SJCRH30 (cell line): ENCODE measurements around the gene A2M. TPM values are rescaled to one million over a fixed set of nuclear protein-coding genes. Genes with fewer than 3 reads are reported as not detected.
"Not testable (repeated sequence)": the region's sequence is repeated elsewhere in the genome, so short reads cannot be mapped to it uniquely, and the experiment has no call there.

Experiments
- DNase-seq, 2 experiments: peaks; one replicate each; pipeline ENCODE4 v3.0.0-alpha.2; 2015 to 2020
- H3K27ac ChIP-seq: fragments of 250-450 bp; sonication (Bioruptor Pico); 2 replicates; pipeline ENCODE4 v1.5.1; 2020; ENCODE audit warnings: mild to moderate bottlenecking, moderate library complexity
- H3K27me3 ChIP-seq: fragments of 250-450 bp; sonication (Bioruptor Pico); 2 replicates; pipeline ENCODE4 v1.5.1; 2020; ENCODE audit warnings: mild to moderate bottlenecking, moderate library complexity
- H3K36me3 ChIP-seq: fragments of 250-450 bp; sonication (Bioruptor Pico); 2 replicates; pipeline ENCODE4 v1.5.1; 2020; ENCODE audit warnings: mild to moderate bottlenecking, moderate library complexity
- H3K4me1 ChIP-seq: fragments of 250-450 bp; sonication (Bioruptor Pico); 2 replicates; pipeline ENCODE4 v1.5.1; 2020; ENCODE audit warnings: mild to moderate bottlenecking, moderate library complexity
- H3K4me3 ChIP-seq: fragments of 250-450 bp; sonication (Bioruptor Pico); 2 replicates; pipeline ENCODE4 v1.5.1; 2020; ENCODE audit warnings: mild to moderate bottlenecking, moderate library complexity
- H3K9me3 ChIP-seq: fragments of 250-450 bp; sonication (Bioruptor Pico); replicated peaks from 2 replicates; pipeline ENCODE4 v1.5.1; 2020; ENCODE audit warnings: mild to moderate bottlenecking, moderate library complexity
- total RNA-seq: library from RNA; depleted of rRNA; stranded (reverse); fragments of >200 nt; shearing (Covaris generic); gene quantifications from 2 replicates; pipeline ENCODE4 v1.2.3, GENCODE V29; 2014; rRNA removed

Gene A2M
- 0.33 and 0.87 TPM in 2 replicates for total RNA-seq

GRCh38 chr12:9115731-9116559, at the start of gene A2M:
Gene A2M, minus strand, starts transcription at chr12:9115919. Its CDS starts 70 bp downstream, at chr12:9115849.
- Histone ChIP-seq H3K36me3 (no peaks in the 10 kb centered on the region), H3K9me3 (no peaks in the 10 kb centered on the region), H3K4me3 (no peak within 1 kb of the TSS), H3K4me1 (no peaks in the 10 kb centered on the region), H3K27me3 (no peaks in the 10 kb centered on the region), H3K27ac (no peak within 1 kb of the TSS)
- DNase-seq = peak in 1 of 2 experiments; percentile 15

GRCh38 chr12:9163392-9163791, 47.7 kb upstream of the A2M start:
- Histone ChIP-seq H3K9me3 (no peaks in the 10 kb centered on the region), H3K4me3 (no peak overlapping the region), H3K36me3 (no peaks in the 10 kb centered on the region), H3K4me1 (no peaks in the 10 kb centered on the region), H3K27me3 (0 out of 2 replicates have a peak, but pooled peaks cover 5% of the 10 kb centered on the region), H3K27ac (no peak overlapping the region)
- DNase-seq = no peak

- no peak overlapping the region for H3K27ac ChIP-seq
- no peaks in the 10 kb centered on the region for H3K36me3 ChIP-seq
- no peak for DNase-seq
- H3K4me1 ChIP-seq = no peaks in the 10 kb centered on the region
- no peaks in the 10 kb centered on the region for H3K9me3 ChIP-seq
- H3K4me3 ChIP-seq = no peak overlapping the region
- no peaks in the 10 kb centered on the region for H3K27me3 ChIP-seq
Observed at GRCh38 chr12:9156119-9156518, 40.4 kb upstream of the A2M start.

- DNase-seq = no peak
- Histone ChIP-seq H3K4me1 (no peaks in the 10 kb centered on the region), H3K9me3 (no peaks in the 10 kb centered on the region)
Observed at GRCh38 chr12:9149372-9149771, 33.7 kb upstream of the A2M start.

GRCh38 chr12:9148926-9149325, 33.2 kb upstream of the A2M start:
- Histone ChIP-seq H3K9me3 (no peaks in the 10 kb centered on the region), H3K4me3 (no peak overlapping the region), H3K27me3 (no peaks in the 10 kb centered on the region), H3K4me1 (no peaks in the 10 kb centered on the region), H3K36me3 (no peaks in the 10 kb centered on the region), H3K27ac (no peak overlapping the region)
- DNase-seq = no peak

More at GRCh38 chr12:9149372-9149771, 33.7 kb upstream of the A2M start:
- Histone ChIP-seq H3K27me3 (no peaks in the 10 kb centered on the region), H3K27ac (no peak overlapping the region), H3K36me3 (no peaks in the 10 kb centered on the region), H3K4me3 (no peak overlapping the region)

- no peak overlapping the region for H3K27ac ChIP-seq
- H3K9me3 ChIP-seq = no peaks in the 10 kb centered on the region
- H3K36me3 ChIP-seq = no peaks in the 10 kb centered on the region
- H3K27me3 ChIP-seq = no peaks in the 10 kb centered on the region
- H3K4me3 ChIP-seq = no peak overlapping the region
- H3K4me1 ChIP-seq = no peaks in the 10 kb centered on the region
- no peak for DNase-seq
Observed at GRCh38 chr12:9147461-9147860, 31.7 kb upstream of the A2M start.

GRCh38 chr12:9144730-9145106, 29.0 kb upstream of the A2M start:
- Histone ChIP-seq H3K27ac (no peak overlapping the region), H3K4me3 (no peak overlapping the region), H3K4me1 (no peaks in the 10 kb centered on the region), H3K9me3 (no peaks in the 10 kb centered on the region), H3K27me3 (no peaks in the 10 kb centered on the region), H3K36me3 (no peaks in the 10 kb centered on the region)
- DNase-seq = no peak

GRCh38 chr12:9143929-9144729, 28.4 kb upstream of the A2M start:
- no peak overlapping the region for H3K27ac ChIP-seq
- H3K36me3 ChIP-seq = no peaks in the 10 kb centered on the region
- H3K9me3 ChIP-seq = no peaks in the 10 kb centered on the region
- H3K4me3 ChIP-seq = no peak overlapping the region
- H3K27me3 ChIP-seq = no peaks in the 10 kb centered on the region
- H3K4me1 ChIP-seq = no peaks in the 10 kb centered on the region
- no peak for DNase-seq

- H3K27ac ChIP-seq = no peak overlapping the region
- no peaks in the 10 kb centered on the region for H3K36me3 ChIP-seq
- no peaks in the 10 kb centered on the region for H3K27me3 ChIP-seq
- H3K4me3 ChIP-seq = no peak overlapping the region
- no peaks in the 10 kb centered on the region for H3K4me1 ChIP-seq
- no peaks in the 10 kb centered on the region for H3K9me3 ChIP-seq
- DNase-seq = no peak
Observed at GRCh38 chr12:9143137-9143536, 27.4 kb upstream of the A2M start.

GRCh38 chr12:9139588-9140290, 24.0 kb upstream of the A2M start:
- H3K36me3 ChIP-seq, H3K4me1 ChIP-seq, DNase-seq: not testable (repeated sequence)

GRCh38 chr12:9135903-9136310, 20.2 kb upstream of the A2M start:
- Histone ChIP-seq H3K4me1 (peaks cover 8% of the 10 kb centered on the region; the same call in 1 of the 2 replicates), H3K27me3 (no peaks in the 10 kb centered on the region), H3K4me3 (no peak overlapping the region), H3K36me3 (no peaks in the 10 kb centered on the region), H3K27ac (no peak overlapping the region), H3K9me3 (no peaks in the 10 kb centered on the region)
- no peak for DNase-seq

More at GRCh38 chr12:9139588-9140290, 24.0 kb upstream of the A2M start:
- not testable (repeated sequence) for H3K4me3 ChIP-seq, H3K9me3 ChIP-seq, H3K27ac ChIP-seq, H3K27me3 ChIP-seq

GRCh38 chr12:9134981-9135628, 19.4 kb upstream of the A2M start:
- H3K36me3 ChIP-seq = no peaks in the 10 kb centered on the region
- no peaks in the 10 kb centered on the region for H3K9me3 ChIP-seq
- DNase-seq = peak; percentile 59 to 72
- no peaks in the 10 kb centered on the region for H3K27me3 ChIP-seq
- peaks cover 8% of the 10 kb centered on the region; the same call in 1 of the 2 replicates for H3K4me1 ChIP-seq
- H3K27ac ChIP-seq = peak overlapping the region; percentile 23; the same call in 1 of the 2 replicates
- peak overlapping the region; percentile 32 for H3K4me3 ChIP-seq

GRCh38 chr12:9133216-9133916, 17.6 kb upstream of the A2M start:
- H3K27ac ChIP-seq = no peak overlapping the region

More at GRCh38 chr12:9133216-9133916, 17.6 kb upstream of the A2M start:
- Histone ChIP-seq H3K36me3 (no peaks in the 10 kb centered on the region), H3K27me3 (no peaks in the 10 kb centered on the region), H3K4me3 (no peak overlapping the region), H3K9me3 (no peaks in the 10 kb centered on the region), H3K4me1 (peaks cover 8% of the 10 kb centered on the region; the same call in 1 of the 2 replicates)
- DNase-seq = peak in 1 of 2 experiments; percentile 24
